HG02571 (cell line): Measurements from ENCODE around the gene CASP2.

Experiments used
- ATAC-seq: cut with Tn5 transposase; IDR thresholded peaks from one replicate; pipeline ENCODE4 v1.9.1; 2021; ENCODE audit warnings: mild to moderate bottlenecking, moderate library complexity; ENCODE audit not compliant: unreplicated experiment

Gene CASP2

GRCh38 chr7:143325240-143325639 is 37.1 kb downstream of the CASP2 start:
- no peak for ATAC-seq

GRCh38 chr7:143327903-143328302 is 39.8 kb downstream of the CASP2 start:
- peak; percentile 65 for ATAC-seq

GRCh38 chr7:143329471-143330170 is 41.5 kb downstream of the CASP2 start:
- ATAC-seq, result no peak

- ATAC-seq, result no peak
These were observed 43.1 kb downstream of the CASP2 start for GRCh38 chr7:143331179-143331801.

- no peak for ATAC-seq
These were observed 46.1 kb downstream of the CASP2 start for GRCh38 chr7:143334244-143334643.

GRCh38 chr7:143337216-143337615 is 49.1 kb downstream of the CASP2 start:
- ATAC-seq, result no peak

- no peak for ATAC-seq
These were observed 53.7 kb downstream of the CASP2 start for GRCh38 chr7:143341842-143342241.

GRCh38 chr7:143343596-143343995 is 55.4 kb downstream of the CASP2 start:
- no peak for ATAC-seq

GRCh38 chr7:143345428-143345900 is 57.3 kb downstream of the CASP2 start:
- no peak for ATAC-seq

- no peak for ATAC-seq
These were observed 57.9 kb downstream of the CASP2 start for GRCh38 chr7:143346018-143346417.

- ATAC-seq, result no peak
These were observed 59.8 kb downstream of the CASP2 start for GRCh38 chr7:143347950-143348349.

GRCh38 chr7:143351060-143351459 is 62.9 kb downstream of the CASP2 start:
- ATAC-seq, result no peak

- ATAC-seq, result no peak
These were observed 63.4 kb downstream of the CASP2 start for GRCh38 chr7:143351574-143351973.

GRCh38 chr7:143352531-143353002 is 64.4 kb downstream of the CASP2 start:
- ATAC-seq, result no peak

- no peak for ATAC-seq
These were observed 66.2 kb downstream of the CASP2 start for GRCh38 chr7:143354376-143354775.

- no peak for ATAC-seq
These were observed 66.8 kb downstream of the CASP2 start for GRCh38 chr7:143354965-143355364.

GRCh38 chr7:143355450-143356385 is 67.6 kb downstream of the CASP2 start:
- ATAC-seq, result no peak

GRCh38 chr7:143356414-143357050 is 68.4 kb downstream of the CASP2 start:
- ATAC-seq, result no peak
